Stimulated activated CD8-positive, alpha-beta memory T cell treated with anti-CD3 and anti-CD28 coated beads, Interleukin-4, amount 100 ng/mL, for 1 hour (primary cell): ENCODE measurements around the gene SLC11A1.

ENCODE experiments used
- DNase-seq, 2 donors: peaks; one replicate each; pipeline ENCODE4 v3.0.0-alpha.2; 2020; ENCODE audit warnings: low read depth in 2 of 2, low spot score in 1 of 2

Gene SLC11A1

GRCh38 chr2:218432676-218433365 lies 50.7 kb downstream of the SLC11A1 start:
- no peak for DNase-seq

DNA sequence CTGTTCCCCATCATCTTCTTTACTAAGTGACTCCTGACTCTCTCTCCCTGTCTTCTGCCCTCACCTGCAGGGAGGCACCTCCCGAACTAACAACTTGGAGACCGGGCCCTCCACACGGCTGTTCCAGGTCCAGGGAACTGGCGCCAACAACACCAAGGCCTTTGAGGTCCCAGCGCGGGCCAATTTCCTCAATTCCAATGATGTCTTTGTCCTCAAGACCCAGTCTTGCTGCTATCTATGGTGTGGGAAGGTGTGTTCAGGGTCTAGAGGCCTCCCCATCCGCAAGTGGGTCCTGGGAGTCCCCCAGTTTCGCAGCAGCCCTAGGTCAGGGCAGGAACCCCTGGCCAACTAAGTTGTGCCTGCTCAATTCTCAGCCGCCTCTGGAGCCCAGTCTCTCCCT lies 52.4 kb downstream of the SLC11A1 start:
- DNase-seq: no peak

DNA sequence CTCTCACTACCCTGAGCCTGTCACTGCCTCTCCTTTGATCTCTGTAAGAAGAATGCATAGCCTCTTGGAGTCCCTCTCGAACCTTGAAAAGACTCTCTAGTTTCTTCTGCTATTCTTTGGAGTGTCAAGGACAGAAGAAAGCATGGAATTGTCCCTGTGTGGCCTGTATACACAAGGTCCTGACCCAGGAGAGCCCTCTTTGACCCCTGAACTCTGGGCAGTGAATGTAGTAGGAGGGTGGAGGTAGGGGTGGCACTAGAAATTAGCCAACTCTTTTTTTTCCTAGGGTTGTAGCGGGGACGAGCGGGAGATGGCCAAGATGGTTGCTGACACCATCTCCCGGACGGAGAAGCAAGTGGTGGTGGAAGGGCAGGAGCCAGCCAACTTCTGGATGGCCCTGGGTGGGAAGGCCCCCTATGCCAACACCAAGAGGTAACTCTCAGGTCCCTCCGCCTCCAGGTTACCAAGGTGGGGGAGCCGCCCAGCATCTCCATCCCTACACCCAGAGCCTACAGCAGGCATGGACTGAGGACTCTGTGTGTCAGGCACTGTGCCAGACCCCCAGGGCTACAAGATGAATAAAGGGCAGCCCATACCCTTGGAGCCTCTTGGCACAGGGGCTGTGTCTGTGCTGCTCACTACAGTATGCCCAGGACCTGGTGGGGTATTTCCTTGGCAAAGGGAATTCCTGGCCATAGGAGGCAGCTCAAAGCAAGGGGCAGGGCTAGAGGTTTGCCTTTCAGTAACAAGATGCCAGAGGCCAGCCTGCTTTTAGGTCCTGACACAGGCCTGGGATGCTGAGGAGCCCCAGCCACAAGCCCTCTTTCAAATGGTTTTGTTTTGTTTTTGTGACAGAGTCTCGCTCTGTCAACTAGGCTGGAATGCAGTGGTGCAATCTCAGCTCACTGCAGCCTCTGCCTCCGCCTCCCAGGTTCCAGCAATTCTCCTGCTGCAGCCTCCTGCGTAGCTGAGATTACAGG lies 53.2 kb downstream of the SLC11A1 start:
- no peak for DNase-seq

GRCh38 chr2:218436992-218437391 lies 54.9 kb downstream of the SLC11A1 start:
- DNase-seq: no peak

GRCh38 chr2:218437969-218438368 lies 55.9 kb downstream of the SLC11A1 start:
- DNase-seq: no peak

DNA sequence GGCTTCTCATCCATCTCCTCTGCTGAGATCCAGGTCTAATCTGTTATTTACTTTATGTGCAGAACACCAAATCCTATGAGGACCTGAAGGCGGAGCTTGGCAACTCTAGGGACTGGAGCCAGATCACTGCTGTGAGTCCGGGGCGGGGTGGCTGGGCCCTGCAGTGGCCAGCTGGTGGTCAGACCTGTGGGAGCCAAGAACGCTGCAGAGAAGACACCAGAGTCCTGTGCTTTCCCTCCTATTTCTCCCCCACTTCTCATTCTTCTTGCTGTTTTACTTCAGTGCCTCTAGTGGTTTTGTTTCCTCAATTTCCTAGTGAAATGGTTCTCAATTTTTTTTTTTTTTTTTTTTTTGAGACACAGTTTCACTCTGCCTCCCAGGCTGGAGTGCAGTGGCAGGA lies 56.5 kb downstream of the SLC11A1 start:
- DNase-seq: no peak

- no peak for DNase-seq
These were observed 62.8 kb downstream of the SLC11A1 start for GRCh38 chr2:218444692-218445357.

DNA sequence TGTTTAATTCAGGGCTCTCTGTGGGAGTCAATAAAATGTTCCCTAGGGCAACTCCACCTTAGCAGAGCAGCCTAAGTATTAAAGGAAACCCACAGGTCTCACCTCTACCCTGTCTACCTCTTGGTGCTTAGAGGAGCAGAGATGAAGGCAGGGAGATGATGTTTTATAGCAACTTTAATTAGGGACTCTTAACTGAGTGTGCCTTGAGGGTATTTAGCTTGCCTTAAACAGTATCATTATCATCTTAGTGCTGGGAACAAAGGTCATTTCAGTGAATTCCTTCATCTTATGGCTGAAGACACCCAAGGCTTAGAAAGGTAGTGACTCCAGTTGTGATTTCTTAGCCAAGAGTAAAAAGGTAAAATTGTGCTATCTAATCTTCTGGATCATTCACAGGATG lies 63.5 kb downstream of the SLC11A1 start:
- DNase-seq: no peak
